Measurements from ENCODE around the gene YIF1A.

Gene YIF1A

DNA sequence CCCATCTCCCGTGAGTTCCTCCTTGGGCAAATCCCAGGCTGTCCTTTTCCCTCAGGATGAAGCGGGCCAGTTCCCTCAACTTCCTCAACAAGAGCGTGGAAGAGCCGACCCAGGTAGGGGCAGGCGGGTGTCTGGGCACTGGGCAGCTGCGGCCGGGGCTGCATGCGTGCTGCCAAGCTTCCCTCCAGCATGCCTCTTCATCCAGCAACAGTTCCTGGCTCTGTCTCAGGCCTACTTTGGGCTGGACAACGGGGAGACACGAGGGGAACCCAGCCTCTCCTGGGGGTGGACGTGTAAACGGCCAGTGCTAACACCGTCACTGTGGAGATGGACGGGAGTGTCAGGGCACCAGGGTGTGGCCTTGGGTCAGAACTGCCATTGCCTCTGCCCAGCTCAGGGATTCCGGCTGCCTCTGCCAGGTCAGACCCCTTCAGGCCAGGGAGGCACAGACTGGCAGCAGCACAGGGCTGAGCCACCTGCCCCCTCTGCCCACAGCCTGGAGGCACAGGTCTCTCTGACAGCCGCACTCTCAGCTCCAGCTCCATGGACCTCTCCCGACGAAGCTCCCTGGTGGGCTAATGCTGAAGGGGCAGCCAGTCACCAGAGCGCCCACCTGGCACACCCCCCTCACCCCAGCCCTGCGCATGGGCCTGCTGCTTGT is 22.4 kb downstream of the YIF1A start:
- H3K27ac ChIP-seq (ENCODE audit: low read length), result peak overlapping the region; percentile 98
- H3K36me3 ChIP-seq (ENCODE audit: control insufficient read depth in 2 of 2, insufficient read depth in 2 of 2, low read length in 2 of 2), result peaks cover 24 to 29% of the 10 kb centered on the region in 2 donors
- no peaks in the 10 kb centered on the region for H3K9me3 ChIP-seq (ENCODE audit: control insufficient read depth in 2 of 2, low read length in 2 of 2)
- H3K4me3 ChIP-seq (ENCODE audit: low read length in 2 of 2), result peak overlapping the region; percentile 77 to 81
- no peaks in the 10 kb centered on the region for H3K27me3 ChIP-seq (ENCODE audit: control insufficient read depth in 1 of 2, insufficient read depth in 2 of 2, low read length in 2 of 2)
- H3K4me1 ChIP-seq (ENCODE audit: control insufficient read depth, insufficient read depth, low read length), result peaks cover 39% of the 10 kb centered on the region
- peak overlapping the region; percentile 72 to 74 for H3K9ac ChIP-seq (ENCODE audit: low read length in 2 of 2)

DNA sequence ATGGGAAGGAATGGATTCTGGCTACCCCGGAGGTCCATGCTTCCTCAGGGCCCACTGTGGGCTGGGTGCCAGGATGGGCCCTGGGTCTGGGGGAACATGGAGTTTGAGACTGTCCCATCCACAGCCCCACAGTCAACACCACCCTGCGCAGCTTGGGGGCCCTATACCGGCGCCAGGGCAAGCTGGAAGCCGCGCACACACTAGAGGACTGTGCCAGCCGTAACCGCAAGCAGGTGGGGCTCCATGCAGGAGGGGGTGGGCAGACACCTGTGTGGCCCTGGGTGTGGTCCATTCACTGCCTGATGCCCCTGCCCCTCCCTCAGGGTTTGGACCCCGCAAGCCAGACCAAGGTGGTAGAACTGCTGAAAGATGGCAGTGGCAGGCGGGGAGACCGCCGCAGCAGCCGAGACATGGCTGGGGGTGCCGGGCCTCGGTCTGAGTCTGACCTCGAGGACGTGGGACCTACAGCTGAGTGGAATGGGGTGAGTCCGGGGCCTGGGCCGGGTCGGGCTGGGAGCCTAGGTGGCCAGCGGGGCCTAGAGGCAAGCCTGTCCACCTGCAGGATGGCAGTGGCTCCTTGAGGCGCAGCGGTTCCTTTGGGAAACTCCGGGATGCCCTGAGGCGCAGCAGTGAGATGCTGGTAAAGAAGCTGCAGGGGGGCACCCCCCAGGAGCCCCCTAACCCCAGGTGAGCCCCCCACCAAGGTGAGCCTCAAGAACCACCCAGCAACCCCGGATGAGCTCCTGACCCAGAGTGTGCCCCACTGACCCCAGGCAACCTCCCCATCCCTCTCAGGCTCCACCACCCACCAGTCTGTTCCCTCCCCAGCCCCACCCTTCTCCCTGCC is 23.2 kb downstream of the YIF1A start:
- peaks cover 36% of the 10 kb centered on the region for H3K4me1 ChIP-seq (ENCODE audit: control insufficient read depth, insufficient read depth, low read length)
- H3K27me3 ChIP-seq (ENCODE audit: control insufficient read depth in 1 of 2, insufficient read depth in 2 of 2, low read length in 2 of 2), result no peaks in the 10 kb centered on the region
- no peak overlapping the region for H3K9ac ChIP-seq (ENCODE audit: low read length in 2 of 2)
- H3K4me3 ChIP-seq (ENCODE audit: low read length in 2 of 2), result peak overlapping the region in 1 of 2 donors; percentile 81
- H3K27ac ChIP-seq (ENCODE audit: low read length), result peak overlapping the region; percentile 98
- peaks cover 27 to 35% of the 10 kb centered on the region in 2 donors for H3K36me3 ChIP-seq (ENCODE audit: control insufficient read depth in 2 of 2, insufficient read depth in 2 of 2, low read length in 2 of 2)
- no peaks in the 10 kb centered on the region for H3K9me3 ChIP-seq (ENCODE audit: control insufficient read depth in 2 of 2, low read length in 2 of 2)

DNA sequence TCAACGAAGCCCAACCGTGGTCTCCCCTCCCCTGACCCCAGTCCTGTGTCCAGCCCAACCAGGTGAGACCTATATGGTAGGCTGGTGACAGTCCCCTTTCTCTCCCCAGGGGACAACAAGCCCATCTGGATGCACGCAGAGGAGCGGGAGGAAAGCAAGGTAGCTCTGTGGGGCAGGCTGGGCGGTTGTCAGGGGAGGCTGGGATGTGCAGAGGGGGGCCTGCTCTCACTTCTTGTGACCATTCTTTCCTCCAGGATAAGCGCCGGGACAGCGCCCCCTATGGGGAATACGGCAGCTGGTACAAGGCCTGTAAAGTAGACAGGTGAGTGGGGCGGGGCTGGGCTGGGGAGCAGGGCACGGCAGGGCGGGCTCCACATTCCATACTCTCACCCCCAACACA is 24.0 kb downstream of the YIF1A start:
- Histone ChIP-seq H3K36me3 (ENCODE audit: control insufficient read depth in 2 of 2, insufficient read depth in 2 of 2, low read length in 2 of 2) (peaks cover 27 to 36% of the 10 kb centered on the region in 2 donors), H3K4me3 (ENCODE audit: low read length in 2 of 2) (no peak overlapping the region), H3K9ac (ENCODE audit: low read length in 2 of 2) (no peak overlapping the region), H3K27ac (ENCODE audit: low read length) (peak overlapping the region; percentile 24), H3K27me3 (ENCODE audit: control insufficient read depth in 1 of 2, insufficient read depth in 2 of 2, low read length in 2 of 2) (no peaks in the 10 kb centered on the region), H3K4me1 (ENCODE audit: control insufficient read depth, insufficient read depth, low read length) (peaks cover 32% of the 10 kb centered on the region), H3K9me3 (ENCODE audit: control insufficient read depth in 2 of 2, low read length in 2 of 2) (no peaks in the 10 kb centered on the region)

DNA sequence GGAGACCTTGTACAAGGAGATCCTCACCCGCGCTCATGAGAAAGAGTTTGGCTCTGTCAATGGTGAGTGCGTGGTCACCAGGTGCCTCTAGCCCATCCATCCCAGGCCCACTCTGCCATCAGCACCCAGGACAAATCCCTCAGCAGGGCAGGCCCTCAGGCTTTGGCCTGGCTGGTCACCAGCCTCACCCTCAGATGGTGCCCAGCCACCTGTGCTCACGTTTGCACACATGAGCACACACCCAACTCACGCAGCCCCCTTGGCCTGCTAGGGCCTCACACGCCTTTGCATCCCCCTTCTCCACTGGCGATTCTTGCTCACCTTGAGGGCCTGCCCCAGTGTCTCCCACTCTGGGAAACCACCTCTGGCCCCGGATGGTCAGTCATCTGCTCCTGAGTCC is 24.6 kb downstream of the YIF1A start:
- peaks cover 27 to 39% of the 10 kb centered on the region in 2 donors for H3K36me3 ChIP-seq (ENCODE audit: control insufficient read depth in 2 of 2, insufficient read depth in 2 of 2, low read length in 2 of 2)

GRCh38 chr11:66263785-66264184 is 25.2 kb downstream of the YIF1A start:
- peaks cover 27 to 41% of the 10 kb centered on the region in 2 donors for H3K36me3 ChIP-seq (ENCODE audit: control insufficient read depth in 2 of 2, insufficient read depth in 2 of 2, low read length in 2 of 2)
- H3K27ac ChIP-seq (ENCODE audit: low read length), result no peak overlapping the region
- H3K9ac ChIP-seq (ENCODE audit: low read length in 2 of 2), result no peak overlapping the region
- peaks cover 32% of the 10 kb centered on the region for H3K4me1 ChIP-seq (ENCODE audit: control insufficient read depth, insufficient read depth, low read length)
- H3K9me3 ChIP-seq (ENCODE audit: control insufficient read depth in 2 of 2, low read length in 2 of 2), result no peaks in the 10 kb centered on the region
- H3K4me3 ChIP-seq (ENCODE audit: low read length in 2 of 2), result no peak overlapping the region
- no peaks in the 10 kb centered on the region for H3K27me3 ChIP-seq (ENCODE audit: control insufficient read depth in 1 of 2, insufficient read depth in 2 of 2, low read length in 2 of 2)

More for the DNA sequence above, 24.6 kb downstream of the YIF1A start:
- H3K4me3 ChIP-seq (ENCODE audit: low read length in 2 of 2), result no peak overlapping the region
- H3K27me3 ChIP-seq (ENCODE audit: control insufficient read depth in 1 of 2, insufficient read depth in 2 of 2, low read length in 2 of 2), result no peaks in the 10 kb centered on the region
- H3K4me1 ChIP-seq (ENCODE audit: control insufficient read depth, insufficient read depth, low read length), result peaks cover 31% of the 10 kb centered on the region
- no peaks in the 10 kb centered on the region for H3K9me3 ChIP-seq (ENCODE audit: control insufficient read depth in 2 of 2, low read length in 2 of 2)
- peak overlapping the region; percentile 24 for H3K27ac ChIP-seq (ENCODE audit: low read length)
- H3K9ac ChIP-seq (ENCODE audit: low read length in 2 of 2), result no peak overlapping the region

GRCh38 chr11:66263231-66263630 is 25.7 kb downstream of the YIF1A start:
- peaks cover 27 to 41% of the 10 kb centered on the region in 2 donors for H3K36me3 ChIP-seq (ENCODE audit: control insufficient read depth in 2 of 2, insufficient read depth in 2 of 2, low read length in 2 of 2)
- H3K27ac ChIP-seq (ENCODE audit: low read length), result no peak overlapping the region
- H3K27me3 ChIP-seq (ENCODE audit: control insufficient read depth in 1 of 2, insufficient read depth in 2 of 2, low read length in 2 of 2), result no peaks in the 10 kb centered on the region
- peaks cover 37% of the 10 kb centered on the region for H3K4me1 ChIP-seq (ENCODE audit: control insufficient read depth, insufficient read depth, low read length)
- no peak overlapping the region for H3K4me3 ChIP-seq (ENCODE audit: low read length in 2 of 2)
- H3K9ac ChIP-seq (ENCODE audit: low read length in 2 of 2), result no peak overlapping the region
- H3K9me3 ChIP-seq (ENCODE audit: control insufficient read depth in 2 of 2, low read length in 2 of 2), result no peaks in the 10 kb centered on the region

DNA sequence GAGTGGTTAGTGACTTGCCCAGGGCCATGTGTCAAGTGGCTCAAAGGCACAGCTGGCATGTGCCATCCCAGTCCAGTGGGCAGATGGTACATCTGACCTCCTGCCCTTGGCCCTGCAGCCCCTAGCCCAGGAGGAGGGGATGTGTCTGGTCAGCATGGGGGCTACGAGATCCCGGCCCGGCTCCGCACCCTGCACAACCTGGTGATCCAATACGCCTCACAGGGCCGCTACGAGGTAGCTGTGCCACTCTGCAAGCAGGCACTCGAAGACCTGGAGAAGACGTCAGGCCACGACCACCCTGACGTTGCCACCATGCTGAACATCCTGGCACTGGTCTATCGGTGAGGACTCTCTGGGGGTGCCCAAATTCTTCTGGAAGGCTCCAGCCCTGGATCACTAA is 26.2 kb downstream of the YIF1A start:
- peaks cover 38% of the 10 kb centered on the region for H3K4me1 ChIP-seq (ENCODE audit: control insufficient read depth, insufficient read depth, low read length)
- H3K27me3 ChIP-seq (ENCODE audit: control insufficient read depth in 1 of 2, insufficient read depth in 2 of 2, low read length in 2 of 2), result no peaks in the 10 kb centered on the region
- peaks cover 27 to 41% of the 10 kb centered on the region in 2 donors for H3K36me3 ChIP-seq (ENCODE audit: control insufficient read depth in 2 of 2, insufficient read depth in 2 of 2, low read length in 2 of 2)

DNA sequence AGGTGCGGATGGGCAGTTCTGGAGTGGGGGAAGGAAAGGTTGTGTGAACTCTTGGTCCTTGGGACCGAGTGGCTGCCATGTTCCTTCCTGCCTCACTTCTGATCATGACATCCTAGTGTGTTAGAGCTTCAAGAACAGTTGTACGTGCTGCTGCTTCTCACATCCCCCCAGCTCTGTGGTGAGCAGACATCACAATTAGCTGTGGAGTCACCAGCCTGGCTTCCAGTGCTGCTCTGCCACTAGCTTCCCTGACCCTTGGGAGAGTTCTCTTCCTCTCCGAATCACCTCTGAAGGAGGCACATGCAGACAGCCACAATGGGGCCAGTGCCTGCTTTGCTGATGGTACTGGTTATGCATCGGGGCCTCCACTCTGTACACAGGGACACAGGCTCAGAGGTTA is 26.8 kb downstream of the YIF1A start:
- no peak overlapping the region for H3K27ac ChIP-seq (ENCODE audit: low read length)
- H3K36me3 ChIP-seq (ENCODE audit: control insufficient read depth in 2 of 2, insufficient read depth in 2 of 2, low read length in 2 of 2), result peaks cover 27 to 41% of the 10 kb centered on the region in 2 donors
- H3K4me3 ChIP-seq (ENCODE audit: low read length in 2 of 2), result no peak overlapping the region
- H3K9ac ChIP-seq (ENCODE audit: low read length in 2 of 2), result no peak overlapping the region
- peaks cover 39% of the 10 kb centered on the region for H3K4me1 ChIP-seq (ENCODE audit: control insufficient read depth, insufficient read depth, low read length)
- no peaks in the 10 kb centered on the region for H3K27me3 ChIP-seq (ENCODE audit: control insufficient read depth in 1 of 2, insufficient read depth in 2 of 2, low read length in 2 of 2)
- no peaks in the 10 kb centered on the region for H3K9me3 ChIP-seq (ENCODE audit: control insufficient read depth in 2 of 2, low read length in 2 of 2)

More for the DNA sequence above, 26.2 kb downstream of the YIF1A start:
- no peak overlapping the region for H3K27ac ChIP-seq (ENCODE audit: low read length)
- H3K9ac ChIP-seq (ENCODE audit: low read length in 2 of 2), result no peak overlapping the region
- no peak overlapping the region for H3K4me3 ChIP-seq (ENCODE audit: low read length in 2 of 2)
- H3K9me3 ChIP-seq (ENCODE audit: control insufficient read depth in 2 of 2, low read length in 2 of 2), result no peaks in the 10 kb centered on the region

GRCh38 chr11:66261578-66261977 is 27.4 kb downstream of the YIF1A start:
- no peak overlapping the region for H3K9ac ChIP-seq (ENCODE audit: low read length in 2 of 2)
- H3K4me1 ChIP-seq (ENCODE audit: control insufficient read depth, insufficient read depth, low read length), result peaks cover 39% of the 10 kb centered on the region
- no peak overlapping the region for H3K27ac ChIP-seq (ENCODE audit: low read length)
- H3K27me3 ChIP-seq (ENCODE audit: control insufficient read depth in 1 of 2, insufficient read depth in 2 of 2, low read length in 2 of 2), result no peaks in the 10 kb centered on the region
- no peaks in the 10 kb centered on the region for H3K9me3 ChIP-seq (ENCODE audit: control insufficient read depth in 2 of 2, low read length in 2 of 2)
- H3K4me3 ChIP-seq (ENCODE audit: low read length in 2 of 2), result no peak overlapping the region
- peaks cover 27 to 41% of the 10 kb centered on the region in 2 donors for H3K36me3 ChIP-seq (ENCODE audit: control insufficient read depth in 2 of 2, insufficient read depth in 2 of 2, low read length in 2 of 2)

DNA sequence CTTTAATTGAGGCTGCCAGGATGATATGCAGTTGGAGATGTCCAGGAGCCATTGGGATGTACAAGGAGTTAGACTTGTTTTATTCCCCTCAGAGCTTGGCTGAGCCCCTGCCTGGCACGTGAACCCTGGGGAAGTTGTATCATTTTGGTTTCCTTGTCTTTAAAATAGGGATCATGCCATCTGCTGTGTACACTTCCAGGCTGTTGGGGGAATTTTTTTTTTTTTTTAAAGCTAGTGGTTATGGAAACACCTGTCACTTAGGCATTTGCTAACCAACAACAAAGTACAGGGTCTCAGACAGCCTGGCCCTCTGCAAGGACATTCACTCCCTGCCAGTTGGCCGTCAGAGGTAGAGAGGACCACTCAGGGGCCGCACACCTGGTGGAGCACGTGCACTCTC is 29.0 kb downstream of the YIF1A start:
- H3K27me3 ChIP-seq (ENCODE audit: control insufficient read depth in 1 of 2, insufficient read depth in 2 of 2, low read length in 2 of 2), result no peaks in the 10 kb centered on the region
- no peak overlapping the region for H3K4me3 ChIP-seq (ENCODE audit: low read length in 2 of 2)
- H3K36me3 ChIP-seq (ENCODE audit: control insufficient read depth in 2 of 2, insufficient read depth in 2 of 2, low read length in 2 of 2), result peaks cover 27 to 38% of the 10 kb centered on the region in 2 donors
- peaks cover 28% of the 10 kb centered on the region for H3K4me1 ChIP-seq (ENCODE audit: control insufficient read depth, insufficient read depth, low read length)
- H3K9me3 ChIP-seq (ENCODE audit: control insufficient read depth in 2 of 2, low read length in 2 of 2), result no peaks in the 10 kb centered on the region
- H3K9ac ChIP-seq (ENCODE audit: low read length in 2 of 2), result no peak overlapping the region
- no peak overlapping the region for H3K27ac ChIP-seq (ENCODE audit: low read length)

All from stomach smooth muscle (tissue), 2 donors.